Mesenchymal stem cell (in vitro differentiated cells and primary cell): ENCODE results near the gene SYNPR.

Source experiments
- DNase-seq: peaks from one replicate; pipeline ENCODE4 v3.0.0-alpha.2; 2013
- H2AFZ ChIP-seq: one replicate; pipeline ENCODE4 v1.6.1; 2013; ENCODE audit warnings: low read depth, mild to moderate bottlenecking, control low read depth, inconsistent platforms, low read length, moderate library complexity
- H2AK5ac ChIP-seq: 2 replicates; pipeline ENCODE4 v1.6.1; 2013; ENCODE audit warnings: low read length, moderate library complexity, mild to moderate bottlenecking, inconsistent platforms; ENCODE audit not compliant: severe bottlenecking
- H2BK120ac ChIP-seq: one replicate; pipeline ENCODE4 v1.6.1; 2013; ENCODE audit warnings: low read depth, mild to moderate bottlenecking, inconsistent platforms, low read length, moderate library complexity
- H2BK12ac ChIP-seq, 2 experiments: one replicate each; pipeline ENCODE4 v1.6.1; 2013; ENCODE audit warnings: inconsistent platforms in 2 of 2, low read length in 2 of 2, mild to moderate bottlenecking in 2 of 2, moderate library complexity in 2 of 2, control low read depth in 1 of 2
- H2BK15ac ChIP-seq: one replicate; pipeline ENCODE4 v1.6.1; 2013; ENCODE audit warnings: mild to moderate bottlenecking, low read depth, inconsistent platforms; ENCODE audit not compliant: poor library complexity, severe bottlenecking
- H2BK5ac ChIP-seq: 2 replicates; pipeline ENCODE4 v1.6.1; 2013; ENCODE audit warnings: low read depth, mild to moderate bottlenecking, low read length, control low read depth, inconsistent platforms; ENCODE audit not compliant: poor library complexity, severe bottlenecking
- H3K14ac ChIP-seq, 2 experiments: one replicate each; pipeline ENCODE4 v1.6.1; 2013; ENCODE audit warnings: inconsistent platforms in 2 of 2, low read length in 2 of 2, control low read depth in 1 of 2, mild to moderate bottlenecking in 1 of 2, moderate library complexity in 1 of 2
- H3K18ac ChIP-seq, 2 experiments: one replicate each; pipeline ENCODE4 v1.6.1; 2013; ENCODE audit warnings: inconsistent platforms in 2 of 2, low read length in 2 of 2, control low read depth in 1 of 2, low read depth in 1 of 2, mild to moderate bottlenecking in 1 of 2
- H3K23ac ChIP-seq, 2 experiments: one replicate each; pipeline ENCODE4 v1.6.1; 2013; ENCODE audit warnings: inconsistent platforms in 2 of 2, low read length in 2 of 2, mild to moderate bottlenecking in 2 of 2, moderate library complexity in 2 of 2, control low read depth in 1 of 2
- H3K27ac ChIP-seq: 2 replicates; pipeline ENCODE4 v1.5.1; 2013; ENCODE audit warnings: mild to moderate bottlenecking, moderate library complexity, low read length, control low read depth, inconsistent platforms; ENCODE audit not compliant: poor library complexity, severe bottlenecking
- H3K27me3 ChIP-seq, 2 experiments: 2 replicates each; pipeline versions ENCODE4 v1.6.1 to v1.7.0; 2013; ENCODE audit warnings: low read length in 2 of 2, mild to moderate bottlenecking in 2 of 2, moderate library complexity in 2 of 2, control low read depth in 1 of 2, inconsistent platforms in 1 of 2; ENCODE audit not compliant: control insufficient read depth in 1 of 2, insufficient read depth in 1 of 2
- H3K36me3 ChIP-seq, 2 experiments: 2 replicates each; pipeline versions ENCODE4 v1.6.1 to v1.7.0; 2013; ENCODE audit warnings: low read length in 2 of 2, control low read depth in 1 of 2, inconsistent platforms in 1 of 2, low read depth in 1 of 2, mild to moderate bottlenecking in 1 of 2; ENCODE audit not compliant: insufficient read depth in 2 of 2, control insufficient read depth in 1 of 2
- H3K4ac ChIP-seq, 2 experiments: one replicate each; pipeline ENCODE4 v1.6.1; 2013; ENCODE audit warnings: inconsistent platforms in 2 of 2, low read length in 2 of 2, mild to moderate bottlenecking in 2 of 2, moderate library complexity in 2 of 2, control low read depth in 1 of 2, low read depth in 1 of 2
- H3K4me1 ChIP-seq: 2 replicates; pipeline ENCODE4 v1.6.1; 2013; ENCODE audit warnings: low read depth, low read length, control low read depth; ENCODE audit not compliant: control insufficient read depth, insufficient read depth
- H3K4me2 ChIP-seq: 2 replicates; pipeline ENCODE4 v1.6.1; 2013; ENCODE audit warnings: low read length, mild to moderate bottlenecking, inconsistent platforms; ENCODE audit not compliant: poor library complexity, severe bottlenecking
- H3K4me3 ChIP-seq, 2 experiments: 2 replicates each; pipeline versions ENCODE4 v1.5.1 to v1.7.0; 2013; ENCODE audit warnings: low read length in 2 of 2, mild to moderate bottlenecking in 2 of 2, control low read depth in 1 of 2, low read depth in 1 of 2; ENCODE audit not compliant: insufficient read depth in 1 of 2
- H3K79me1 ChIP-seq: replicated peaks from 2 replicates; pipeline ENCODE4 v1.6.1; 2013; ENCODE audit warnings: mild to moderate bottlenecking, control low read depth, low read length, inconsistent platforms; ENCODE audit not compliant: poor library complexity, severe bottlenecking
- H3K9ac ChIP-seq: 2 replicates; pipeline ENCODE4 v1.7.0; 2013; ENCODE audit warnings: mild to moderate bottlenecking, low read length, moderate library complexity
- H3K9me3 ChIP-seq: 2 replicates; pipeline ENCODE4 v1.7.0; 2013; ENCODE audit warnings: mild to moderate bottlenecking, low read length; ENCODE audit not compliant: control insufficient read depth
- H4K8ac ChIP-seq: one replicate; pipeline ENCODE4 v1.6.1; 2013; ENCODE audit warnings: inconsistent platforms, mild to moderate bottlenecking, low read length, moderate library complexity
- H4K91ac ChIP-seq: one replicate; pipeline ENCODE4 v1.6.1; 2013; ENCODE audit warnings: mild to moderate bottlenecking, low read length, inconsistent platforms
- WGBS: methylation state at CpG from one replicate; pipeline ENCODE4 v1.1.7; 2013; ENCODE audit warnings: mixed read lengths; 5-methylcytosine and 5-hydroxymethylcytosine counted together

Gene SYNPR

DNA sequence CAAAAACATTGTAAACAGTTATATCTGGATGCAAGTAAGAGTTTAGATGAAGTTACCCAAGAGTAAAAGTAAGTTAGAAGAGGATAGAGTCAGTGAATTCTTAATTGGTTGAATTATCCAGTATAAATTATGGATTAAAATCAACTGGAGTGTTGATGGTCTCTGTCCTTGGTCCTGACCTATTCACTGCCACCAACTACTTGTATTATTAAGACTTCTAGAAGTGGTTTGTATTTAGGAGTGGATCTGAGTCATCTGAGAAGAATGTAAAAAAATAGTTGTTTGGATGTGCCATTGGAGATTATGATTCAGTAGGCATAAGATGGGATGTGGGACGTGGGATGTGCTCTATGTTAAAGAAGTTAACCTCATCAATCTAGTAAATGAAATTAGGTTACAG, 86.4 kb downstream of the SYNPR start:
- no peak overlapping the region for H4K91ac ChIP-seq
- H4K8ac ChIP-seq: no peak overlapping the region
- H3K23ac ChIP-seq: no peak overlapping the region
- H3K4me1 ChIP-seq: no peaks in the 10 kb centered on the region
- H2BK120ac ChIP-seq: no peak overlapping the region
- no peaks in the 10 kb centered on the region for H3K27me3 ChIP-seq
- no peak overlapping the region for H2BK15ac ChIP-seq
- H3K27ac ChIP-seq: no peak overlapping the region
- H3K79me1 ChIP-seq: no peaks in the 10 kb centered on the region
- H3K18ac ChIP-seq: no peak overlapping the region
- H3K9me3 ChIP-seq: no peaks in the 10 kb centered on the region
- no peak overlapping the region for H2AK5ac ChIP-seq
- no peak overlapping the region for H2BK5ac ChIP-seq
- H3K36me3 ChIP-seq: no peaks in the 10 kb centered on the region
- WGBS: 7% methylated on average over 1 of the region's 1 CpG
- no peak overlapping the region for H3K4me2 ChIP-seq
- H3K4ac ChIP-seq: no peak overlapping the region
- H3K4me3 ChIP-seq: no peak overlapping the region
- no peak overlapping the region for H2AFZ ChIP-seq
- no peak overlapping the region for H2BK12ac ChIP-seq
- DNase-seq: peak; percentile 17
- no peak overlapping the region for H3K9ac ChIP-seq
- no peak overlapping the region for H3K14ac ChIP-seq

DNA sequence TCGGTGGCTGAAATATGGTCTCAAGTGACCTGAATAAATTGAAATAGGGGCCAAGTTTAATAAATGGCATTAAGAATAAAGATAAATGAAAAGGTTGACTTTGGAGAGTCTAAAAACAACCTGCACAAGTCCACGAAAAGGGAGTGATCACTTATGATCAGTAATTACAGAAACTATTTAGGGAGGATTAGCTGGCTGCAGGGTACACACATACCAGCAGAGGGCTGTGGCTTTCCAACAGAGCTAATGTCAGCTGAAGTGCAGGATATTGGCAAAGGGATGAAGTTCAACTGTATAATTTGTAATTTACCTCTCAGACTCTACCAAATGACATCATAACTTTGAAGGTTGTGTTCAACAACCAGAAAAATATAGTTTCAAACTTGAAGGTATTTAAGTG, 86.8 kb downstream of the SYNPR start:
- Histone ChIP-seq H4K91ac (no peak overlapping the region), H3K27me3 (no peaks in the 10 kb centered on the region), H2AK5ac (no peak overlapping the region), H3K18ac (no peak overlapping the region), H3K23ac (no peak overlapping the region), H2AFZ (no peak overlapping the region), H3K4me1 (no peaks in the 10 kb centered on the region), H2BK15ac (no peak overlapping the region), H3K79me1 (no peaks in the 10 kb centered on the region), H3K4me2 (no peak overlapping the region), H2BK12ac (no peak overlapping the region), H3K4ac (no peak overlapping the region), H3K27ac (no peak overlapping the region), H2BK120ac (no peak overlapping the region), H4K8ac (no peak overlapping the region), H3K9me3 (no peaks in the 10 kb centered on the region), H3K9ac (no peak overlapping the region), H3K14ac (no peak overlapping the region), H3K4me3 (no peak overlapping the region), H2BK5ac (no peak overlapping the region), H3K36me3 (no peaks in the 10 kb centered on the region)
- WGBS: 90% methylated on average over 2 of the region's 2 CpGs
- no peak for DNase-seq

GRCh38 chr3:63365671-63366070, 87.6 kb downstream of the SYNPR start:
- no peaks in the 10 kb centered on the region for H3K79me1 ChIP-seq
- H3K27ac ChIP-seq: no peak overlapping the region
- no peak overlapping the region for H4K91ac ChIP-seq
- no peak overlapping the region for H2BK12ac ChIP-seq
- H3K27me3 ChIP-seq: no peaks in the 10 kb centered on the region
- H3K4ac ChIP-seq: no peak overlapping the region
- H3K4me3 ChIP-seq: no peak overlapping the region
- H3K9me3 ChIP-seq: no peaks in the 10 kb centered on the region
- H3K23ac ChIP-seq: no peak overlapping the region
- no CpG with 5 or more reads among the region's 5 CpGs for WGBS
- H3K4me1 ChIP-seq: no peaks in the 10 kb centered on the region
- H3K9ac ChIP-seq: no peak overlapping the region
- no peak overlapping the region for H2BK15ac ChIP-seq
- H2AK5ac ChIP-seq: no peak overlapping the region
- no peaks in the 10 kb centered on the region for H3K36me3 ChIP-seq
- no peak for DNase-seq
- no peak overlapping the region for H2BK120ac ChIP-seq
- no peak overlapping the region for H3K18ac ChIP-seq
- no peak overlapping the region for H2BK5ac ChIP-seq
- no peak overlapping the region for H4K8ac ChIP-seq
- H3K4me2 ChIP-seq: no peak overlapping the region
- no peak overlapping the region for H3K14ac ChIP-seq
- no peak overlapping the region for H2AFZ ChIP-seq

- H2AFZ ChIP-seq: no peak overlapping the region
- no peak overlapping the region for H3K4ac ChIP-seq
- no peak for DNase-seq
Measured at GRCh38 chr3:63370094-63370493, 92.0 kb downstream of the SYNPR start.

More at GRCh38 chr3:63370094-63370493, 92.0 kb downstream of the SYNPR start:
- Histone ChIP-seq H4K91ac (no peak overlapping the region), H2BK15ac (no peak overlapping the region), H3K4me1 (no peaks in the 10 kb centered on the region), H3K23ac (no peak overlapping the region), H3K4me3 (no peak overlapping the region), H3K36me3 (no peaks in the 10 kb centered on the region), H2BK5ac (no peak overlapping the region), H3K18ac (no peak overlapping the region), H3K9me3 (no peaks in the 10 kb centered on the region), H3K9ac (no peak overlapping the region), H3K4me2 (no peak overlapping the region), H3K79me1 (no peaks in the 10 kb centered on the region), H3K27ac (no peak overlapping the region), H2BK12ac (no peak overlapping the region), H4K8ac (no peak overlapping the region), H3K14ac (no peak overlapping the region), H2AK5ac (no peak overlapping the region), H3K27me3 (no peaks in the 10 kb centered on the region), H2BK120ac (no peak overlapping the region)
- WGBS: no CpG with 5 or more reads among the region's 1 CpG
